Natural killer cell (primary cell): Measurements from ENCODE around the gene SPATA31C1. TPM values are rescaled to one million over a fixed set of nuclear protein-coding genes. Genes with fewer than 3 reads are reported as not detected.

Experiments
- ATAC-seq, 3 donors: fragments of 150-1000 bp in 2 of 3; fragments of 200-7000 bp in 1 of 3; cut with Tn5 transposase; 1 replicate in 1 of 3; 2 replicates in 2 of 3; pipeline ENCODE4 v1.10.0; 2021; ENCODE audit warnings: mild to moderate bottlenecking in 2 of 3, moderate library complexity in 2 of 3
- DNase-seq, 2 donors: peaks; one replicate each; pipeline versions ENCODE4 v3.0.0 to v3.0.0-alpha.2; 2013 to 2021; ENCODE audit warnings: mixed read lengths in 1 of 2
- H3K27ac ChIP-seq: one replicate; pipeline ENCODE4 v1.5.1; 2013; ENCODE audit warnings: mild to moderate bottlenecking, low read length
- H3K27me3 ChIP-seq: one replicate; pipeline ENCODE4 v1.6.1; 2013; ENCODE audit warnings: low read length; ENCODE audit not compliant: control insufficient read depth, insufficient read depth
- H3K36me3 ChIP-seq: one replicate; pipeline ENCODE4 v1.6.1; 2013; ENCODE audit warnings: low read length; ENCODE audit not compliant: control insufficient read depth, insufficient read depth
- H3K4me1 ChIP-seq: one replicate; pipeline ENCODE4 v1.6.1; 2013; ENCODE audit warnings: low read length; ENCODE audit not compliant: control insufficient read depth, insufficient read depth
- H3K4me3 ChIP-seq: one replicate; pipeline ENCODE4 v1.5.1; 2013; ENCODE audit warnings: low read length
- H3K9me3 ChIP-seq: one replicate; pipeline ENCODE4 v1.6.1; 2013; ENCODE audit warnings: low read length; ENCODE audit not compliant: control insufficient read depth, insufficient read depth
- H3K27ac Mint-ChIP-seq, 2 donors: one replicate each; pipeline ENCODE4 v1.8.0; 2022; ENCODE audit warnings: mild to moderate bottlenecking in 2 of 2, mixed read lengths in 2 of 2, moderate library complexity in 1 of 2
- H3K27me3 Mint-ChIP-seq, 2 donors: one replicate each; pipeline ENCODE4 v1.8.0; 2022; ENCODE audit warnings: low read depth in 2 of 2, mixed read lengths in 2 of 2
- H3K36me3 Mint-ChIP-seq: one replicate; pipeline ENCODE4 v1.8.0; 2022; ENCODE audit warnings: mixed read lengths
- H3K4me1 Mint-ChIP-seq, 2 donors: one replicate each; pipeline ENCODE4 v1.8.0; 2022; ENCODE audit warnings: mixed read lengths in 2 of 2
- H3K4me3 Mint-ChIP-seq: one replicate; pipeline ENCODE4 v1.8.0; 2022; ENCODE audit warnings: mild to moderate bottlenecking, moderate library complexity, mixed read lengths
- H3K9me3 Mint-ChIP-seq, 2 donors: one replicate each; pipeline ENCODE4 v1.8.0; 2022; ENCODE audit warnings: mixed read lengths in 2 of 2
- WGBS: methylation state at CpG from one replicate; pipeline ENCODE4 v1.1.7; 2013; ENCODE audit warnings: missing lambda C conversion rate; ENCODE audit not compliant: insufficient coverage; 5-methylcytosine and 5-hydroxymethylcytosine counted together
- intact Hi-C: fragments of 100-400 bp; cut with micrococcal nuclease; formaldehyde crosslinking; loops from one replicate; pipeline ENCODE4 v1.14.2; 2022
- total RNA-seq, 4 donors: library from RNA; stranded (reverse); fragments of 120-200 nt in 1 of 4; gene quantifications; one replicate each; pipeline versions ENCODE4 v1.2.3 to v1.2.4, GENCODE V29; 2013 to 2022
- TF ChIP-seq, protein P1 (sequence below): fragments of 200-600 bp; IDR thresholded peaks from one replicate; pipeline ENCODE4 v1.8.0; 2022; ENCODE audit warnings: antibody characterized with exemption

SPATA31C1 gene
- total RNA-seq, 3 donors from 2014 or later (not counting 1 experiment from before 2014, with no cell fraction given) = not detected

DNA sequence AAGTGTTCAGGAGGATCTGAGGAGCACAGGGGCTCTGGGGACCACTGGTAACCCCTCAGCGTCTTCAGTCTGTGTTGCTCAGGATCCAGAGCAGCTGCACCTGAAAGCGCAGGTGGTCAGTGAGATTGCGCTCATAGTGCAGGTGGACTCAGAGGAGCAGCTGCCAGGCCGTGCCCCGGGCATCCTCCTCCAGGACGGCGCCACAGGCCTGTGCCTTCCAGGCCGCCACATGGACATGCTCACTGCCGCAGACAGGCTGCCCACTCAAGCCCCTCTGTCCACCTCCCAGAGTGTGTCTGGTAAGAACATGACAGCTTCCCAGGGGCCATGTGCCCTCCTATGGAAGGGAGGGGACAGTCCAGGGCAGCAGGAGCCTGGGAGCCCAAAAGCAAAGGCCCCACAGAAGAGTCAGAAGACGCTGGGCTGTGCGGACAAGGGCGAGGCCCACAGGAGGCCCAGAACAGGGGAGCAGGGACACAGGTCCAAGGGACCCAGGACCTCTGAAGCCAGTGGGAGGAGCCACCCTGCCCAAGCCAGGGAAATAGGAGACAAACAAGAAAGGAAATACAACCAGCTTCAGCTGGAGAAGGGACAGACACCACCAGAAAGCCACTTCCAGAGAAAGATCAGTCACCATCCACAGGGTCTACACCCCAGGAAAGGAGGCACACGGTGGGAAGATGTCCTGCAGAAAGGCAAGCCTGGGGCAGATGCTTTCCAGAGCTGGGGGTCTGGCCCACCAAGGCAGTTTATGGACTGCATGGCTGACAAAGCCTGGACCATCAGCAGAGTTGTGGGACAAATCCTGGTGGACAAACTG is 29.9 kb upstream of the SPATA31C1 start:
- Mint-ChIP-seq H3K27ac (no peak overlapping the region), H3K4me3 (no peak overlapping the region), H3K27me3 (peaks cover 0 to 7% of the 10 kb centered on the region in 2 donors), H3K9me3 (no peaks in the 10 kb centered on the region), H3K4me1 (no peaks in the 10 kb centered on the region), H3K36me3 (no peaks in the 10 kb centered on the region)
- H3K9me3 ChIP-seq = no peaks in the 10 kb centered on the region
- H3K36me3 ChIP-seq = no peaks in the 10 kb centered on the region
- no peak overlapping the region for H3K27ac ChIP-seq
- TF ChIP-seq, protein P1, sequence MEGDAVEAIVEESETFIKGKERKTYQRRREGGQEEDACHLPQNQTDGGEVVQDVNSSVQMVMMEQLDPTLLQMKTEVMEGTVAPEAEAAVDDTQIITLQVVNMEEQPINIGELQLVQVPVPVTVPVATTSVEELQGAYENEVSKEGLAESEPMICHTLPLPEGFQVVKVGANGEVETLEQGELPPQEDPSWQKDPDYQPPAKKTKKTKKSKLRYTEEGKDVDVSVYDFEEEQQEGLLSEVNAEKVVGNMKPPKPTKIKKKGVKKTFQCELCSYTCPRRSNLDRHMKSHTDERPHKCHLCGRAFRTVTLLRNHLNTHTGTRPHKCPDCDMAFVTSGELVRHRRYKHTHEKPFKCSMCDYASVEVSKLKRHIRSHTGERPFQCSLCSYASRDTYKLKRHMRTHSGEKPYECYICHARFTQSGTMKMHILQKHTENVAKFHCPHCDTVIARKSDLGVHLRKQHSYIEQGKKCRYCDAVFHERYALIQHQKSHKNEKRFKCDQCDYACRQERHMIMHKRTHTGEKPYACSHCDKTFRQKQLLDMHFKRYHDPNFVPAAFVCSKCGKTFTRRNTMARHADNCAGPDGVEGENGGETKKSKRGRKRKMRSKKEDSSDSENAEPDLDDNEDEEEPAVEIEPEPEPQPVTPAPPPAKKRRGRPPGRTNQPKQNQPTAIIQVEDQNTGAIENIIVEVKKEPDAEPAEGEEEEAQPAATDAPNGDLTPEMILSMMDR = no peak
- WGBS = 91% methylated on average over 13 of the region's 13 CpGs
- no peaks in the 10 kb centered on the region for H3K27me3 ChIP-seq
- ATAC-seq (peak in 1 of 3 donors; percentile 10), DNase-seq (no peak)
- H3K4me1 ChIP-seq = no peaks in the 10 kb centered on the region
- H3K4me3 ChIP-seq = no peak overlapping the region
- intact Hi-C loops = no loop called here

DNA sequence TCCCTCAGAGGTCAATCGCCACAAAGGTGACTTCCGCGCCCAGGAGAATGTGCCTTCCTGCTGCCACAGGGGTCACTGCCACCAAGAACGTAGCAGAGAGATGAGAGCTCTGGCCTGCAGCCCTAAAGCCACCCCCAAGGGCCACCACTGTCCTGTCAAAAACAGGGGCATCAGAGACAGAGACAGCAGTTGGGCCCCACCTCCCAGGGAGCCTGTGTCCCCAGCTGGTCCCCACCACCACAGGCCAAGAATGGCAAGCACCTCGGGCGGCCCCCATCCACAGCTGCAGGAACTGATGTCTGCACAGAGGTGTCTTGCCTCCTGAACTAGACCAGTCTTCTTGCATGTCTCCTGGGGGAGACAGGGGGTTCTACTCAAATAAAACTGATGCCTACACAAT is 29.3 kb upstream of the SPATA31C1 start:
- Mint-ChIP-seq H3K27ac (no peak overlapping the region), H3K36me3 (no peaks in the 10 kb centered on the region), H3K9me3 (no peaks in the 10 kb centered on the region), H3K27me3 (peaks cover 0 to 8% of the 10 kb centered on the region in 2 donors), H3K4me1 (no peaks in the 10 kb centered on the region), H3K4me3 (no peak overlapping the region)
- no peaks in the 10 kb centered on the region for H3K27me3 ChIP-seq
- H3K4me1 ChIP-seq = no peaks in the 10 kb centered on the region
- no peak overlapping the region for H3K4me3 ChIP-seq
- H3K36me3 ChIP-seq = no peaks in the 10 kb centered on the region
- no peak for ATAC-seq
- no peaks in the 10 kb centered on the region for H3K9me3 ChIP-seq
- TF ChIP-seq, protein P1 = no peak
- WGBS = 75% methylated on average over 6 of the region's 6 CpGs
- no peak overlapping the region for H3K27ac ChIP-seq
- intact Hi-C loops = no loop called here
- DNase-seq = no peak

DNA sequence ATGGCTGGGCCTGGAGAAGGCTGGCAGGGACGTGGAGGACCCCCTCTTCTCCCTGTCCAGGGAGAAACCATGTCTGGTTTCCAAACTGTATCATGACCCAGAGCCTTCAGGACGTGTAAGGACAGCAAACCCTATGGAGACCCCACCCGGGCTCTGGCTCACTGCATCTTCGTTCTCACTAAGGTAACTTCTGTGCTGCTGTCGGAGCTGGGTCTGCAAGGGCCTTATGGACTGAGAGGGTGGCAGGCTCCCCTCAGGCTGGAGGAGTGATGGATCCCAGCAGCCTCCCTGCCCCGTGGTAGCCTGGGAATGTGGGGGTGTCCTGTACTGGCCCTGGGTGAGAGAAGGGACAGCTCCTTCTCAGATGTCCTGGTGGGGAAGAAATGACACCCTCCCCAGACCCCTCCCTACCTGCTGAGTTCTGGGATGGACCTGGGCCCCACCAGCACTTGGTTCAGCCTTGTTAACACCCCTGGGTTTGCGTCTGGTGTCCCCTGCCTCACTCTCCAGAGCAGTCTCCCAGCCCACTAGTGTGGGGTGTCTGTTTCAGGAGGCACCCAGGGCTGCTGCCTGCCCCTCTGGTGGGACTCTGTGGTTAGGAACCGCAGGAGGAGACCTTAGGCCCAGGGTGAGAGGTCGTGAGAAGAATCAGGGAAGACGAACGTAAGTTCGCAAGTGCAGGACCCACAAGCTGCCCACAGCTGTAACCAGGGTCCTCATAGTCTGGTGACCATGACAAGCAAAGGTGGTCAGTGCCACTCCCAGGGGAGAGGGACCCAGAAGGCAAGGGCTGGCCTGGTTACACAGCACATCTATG is 28.5 kb upstream of the SPATA31C1 start:
- H3K4me1 ChIP-seq = no peaks in the 10 kb centered on the region
- intact Hi-C loops = no loop called here
- TF ChIP-seq, protein P1 = no peak
- H3K9me3 ChIP-seq = no peaks in the 10 kb centered on the region
- Mint-ChIP-seq H3K36me3 (no peaks in the 10 kb centered on the region), H3K4me1 (no peaks in the 10 kb centered on the region), H3K9me3 (no peaks in the 10 kb centered on the region), H3K4me3 (no peak overlapping the region), H3K27ac (no peak overlapping the region), H3K27me3 (peaks cover 0 to 16% of the 10 kb centered on the region in 2 donors)
- 84% methylated on average over 12 of the region's 12 CpGs for WGBS
- no peak overlapping the region for H3K27ac ChIP-seq
- H3K4me3 ChIP-seq = no peak overlapping the region
- H3K27me3 ChIP-seq = no peaks in the 10 kb centered on the region
- H3K36me3 ChIP-seq = no peaks in the 10 kb centered on the region
- DNase-seq (no peak), ATAC-seq (no peak)
